ENCODE data around the gene TJP2.
"Not testable (repeated sequence)": the region's sequence is repeated elsewhere in the genome, so short reads cannot be mapped to it uniquely, and the experiment has no call there.

TJP2 gene

DNA sequence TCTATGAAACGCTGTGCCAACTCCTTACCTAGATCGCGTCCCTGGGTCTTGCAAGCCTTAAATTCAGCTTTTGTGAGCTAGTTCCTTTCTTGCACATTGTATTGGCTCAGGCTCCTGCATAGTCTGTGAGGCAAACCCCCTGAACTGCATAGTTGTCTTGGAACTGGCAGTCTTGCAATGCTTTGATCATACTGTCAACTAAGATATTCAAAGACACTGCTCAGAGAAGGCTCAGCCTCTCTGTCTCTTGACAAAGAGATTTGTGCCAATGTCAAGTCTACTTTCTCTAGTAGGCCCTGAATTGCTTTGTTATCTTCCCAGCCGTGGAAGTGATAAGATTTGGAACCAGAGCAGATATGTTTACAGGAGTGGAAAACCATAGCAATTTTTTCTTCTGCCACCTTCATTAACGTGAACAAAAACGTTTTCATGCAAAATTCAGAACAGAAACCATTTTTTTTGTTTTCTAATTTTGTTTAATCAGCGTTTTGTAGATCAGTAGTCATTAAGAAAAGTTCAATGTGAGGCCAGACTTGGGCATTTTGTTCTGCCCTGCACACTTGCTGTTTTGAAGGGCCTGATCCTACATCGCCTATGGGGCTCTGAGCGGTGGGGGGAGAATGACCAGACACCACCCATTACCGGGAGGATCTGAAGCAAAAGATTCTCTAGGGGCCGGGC is 123.4 kb downstream of the TJP2 start:
- no peak for DNase-seq

DNA sequence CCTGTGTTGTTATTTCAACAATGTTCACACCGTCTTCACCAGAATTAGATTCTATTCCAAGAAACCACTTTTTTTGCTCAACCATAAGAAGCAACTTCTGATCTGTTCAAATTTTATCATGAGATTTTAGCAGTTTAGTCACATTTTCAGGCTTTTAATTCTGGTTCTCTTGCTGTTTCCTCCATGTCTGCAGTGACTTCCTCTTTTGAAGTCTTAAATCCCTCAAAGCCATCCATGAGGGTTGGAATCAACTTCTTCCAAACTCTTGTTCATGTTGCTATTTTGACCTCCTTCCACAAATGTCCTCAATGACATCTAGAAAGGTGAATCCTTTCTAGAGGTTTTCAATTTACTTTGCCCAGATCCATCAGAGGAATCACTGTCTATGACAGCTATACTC is 125.2 kb downstream of the TJP2 start:
- no peak for DNase-seq

DNA sequence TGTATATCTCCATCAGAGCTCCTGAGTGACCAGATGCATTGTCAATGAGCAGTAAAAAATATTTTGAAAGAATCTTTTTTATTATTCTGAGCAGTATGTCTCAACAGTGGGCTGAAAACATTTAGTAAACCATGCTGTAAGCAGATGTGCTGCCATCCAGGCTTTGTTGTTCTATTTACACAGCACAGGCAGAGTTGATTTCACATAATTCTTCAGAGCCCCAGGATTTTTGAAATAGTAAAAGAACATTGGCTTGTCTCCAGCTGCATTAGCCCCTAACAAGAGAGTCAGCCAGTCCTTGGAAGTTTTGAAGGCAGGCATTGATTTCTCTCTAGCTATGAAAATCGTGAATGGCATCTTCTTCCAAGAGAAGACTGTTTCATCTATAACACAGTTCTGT is 125.7 kb downstream of the TJP2 start:
- DNase-seq = no peak

DNA sequence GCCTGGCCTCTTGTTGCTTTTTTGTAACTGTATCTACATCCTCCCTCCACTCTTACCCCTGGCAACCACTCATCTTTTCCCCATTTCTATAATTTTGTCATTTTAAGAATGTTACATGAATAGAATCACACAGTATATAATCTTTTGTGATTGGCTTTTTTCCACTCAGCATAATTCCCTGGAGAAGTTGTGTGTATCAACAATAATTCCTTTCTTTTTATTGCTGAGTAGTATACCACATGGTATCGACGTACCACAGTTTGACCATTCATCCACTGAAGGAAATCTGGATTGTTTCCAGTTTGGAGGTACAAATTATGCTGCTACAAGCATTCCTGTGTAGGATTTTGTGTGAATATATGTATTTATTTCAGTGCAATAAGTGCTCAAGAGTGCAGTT is 129.3 kb downstream of the TJP2 start:
- DNase-seq = no peak

DNA sequence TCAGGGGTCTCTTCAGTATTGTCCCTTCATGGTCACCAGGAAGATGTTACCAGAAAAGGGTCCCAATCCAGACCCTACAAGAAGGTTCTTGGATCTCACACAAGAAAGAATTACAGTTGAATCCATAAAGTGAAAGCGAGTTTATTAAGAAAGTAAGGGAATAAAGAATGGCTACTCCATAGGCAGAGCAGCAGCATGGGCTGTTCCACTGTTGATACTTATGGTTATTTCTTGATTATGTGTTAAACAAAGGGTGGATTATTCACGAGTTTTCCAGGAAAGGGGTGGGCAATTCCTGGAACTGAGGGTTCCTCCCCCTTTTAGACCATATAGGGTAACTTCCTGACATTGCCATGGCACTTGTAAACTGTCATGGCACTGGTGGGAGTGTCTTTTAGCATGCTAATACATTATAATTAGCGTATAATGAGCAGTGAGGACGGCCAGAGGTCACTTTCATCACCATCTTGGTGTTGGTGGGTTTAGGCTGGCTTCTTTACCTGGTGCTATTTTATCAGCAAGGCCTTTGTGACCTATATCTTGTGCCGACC is 132.9 kb downstream of the TJP2 start:
- DNase-seq = not testable (repeated sequence)

DNA sequence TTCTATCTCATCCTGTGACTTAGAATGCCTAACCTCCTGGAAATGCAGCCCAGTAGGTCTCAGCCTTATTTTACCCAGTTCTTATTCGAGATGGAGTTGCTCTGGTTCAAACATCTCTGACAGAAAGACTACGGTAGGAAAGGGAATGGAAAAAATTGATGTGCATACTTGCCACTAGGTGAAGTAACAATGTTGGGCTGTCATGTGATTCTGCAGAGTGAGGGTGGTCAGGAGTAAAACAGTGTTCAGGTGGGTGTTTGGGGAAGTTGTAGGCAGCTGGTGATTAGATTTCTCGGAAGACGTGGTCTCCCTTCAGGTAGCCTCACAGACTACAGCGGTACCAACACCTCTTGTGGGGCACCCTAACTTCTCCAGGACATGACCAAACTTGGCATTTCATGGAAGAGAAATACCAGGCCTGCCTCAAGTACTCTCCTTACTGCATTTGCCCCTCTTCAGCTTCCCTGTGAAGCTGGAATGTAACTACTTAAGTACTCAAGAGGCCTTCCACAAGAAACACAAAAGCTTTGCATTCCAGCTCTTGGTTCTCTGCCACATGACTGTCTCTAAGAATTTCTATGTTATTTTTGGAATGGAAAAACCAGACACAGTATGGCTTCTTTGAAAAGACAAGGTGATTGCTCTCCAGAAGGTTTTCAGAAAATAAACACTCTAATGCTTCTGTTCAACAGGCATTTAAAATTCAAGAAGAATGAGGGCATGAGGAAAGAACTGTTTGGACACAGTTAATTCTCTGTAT is 133.5 kb downstream of the TJP2 start:
- DNase-seq = no peak

DNA sequence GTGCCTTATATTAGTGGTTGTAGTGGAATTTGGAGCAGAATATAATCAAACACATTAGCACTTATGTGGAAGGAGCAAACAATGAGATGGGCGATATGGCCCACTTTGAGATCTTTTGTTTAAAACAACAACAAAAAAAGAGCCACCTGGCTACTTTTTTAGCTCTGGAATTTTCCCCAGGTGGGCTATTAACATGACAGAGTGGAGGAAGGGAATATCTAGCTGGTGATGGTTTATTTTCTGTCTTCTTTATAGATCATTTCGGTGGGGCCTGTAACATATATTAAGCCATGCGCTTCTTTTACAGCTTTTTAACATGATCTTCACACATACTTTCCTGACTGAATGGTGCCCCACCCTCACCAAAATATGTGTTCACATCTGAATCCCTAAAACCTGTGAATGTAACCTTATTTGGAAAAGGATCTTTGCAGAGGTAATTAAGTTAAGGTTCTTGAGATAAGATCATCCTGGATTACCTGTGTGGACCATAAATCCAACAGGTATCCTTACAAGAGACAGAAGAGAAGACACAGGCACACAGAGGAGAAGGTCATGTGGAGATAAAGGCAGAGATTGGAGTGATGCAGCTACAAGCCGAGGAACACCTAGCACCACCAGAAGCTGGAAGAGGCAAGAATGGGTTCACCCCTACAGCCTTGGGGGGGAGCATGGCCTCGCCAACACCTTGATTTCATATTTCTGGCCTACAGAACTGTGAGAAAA is 134.3 kb downstream of the TJP2 start:
- no peak for DNase-seq

DNA sequence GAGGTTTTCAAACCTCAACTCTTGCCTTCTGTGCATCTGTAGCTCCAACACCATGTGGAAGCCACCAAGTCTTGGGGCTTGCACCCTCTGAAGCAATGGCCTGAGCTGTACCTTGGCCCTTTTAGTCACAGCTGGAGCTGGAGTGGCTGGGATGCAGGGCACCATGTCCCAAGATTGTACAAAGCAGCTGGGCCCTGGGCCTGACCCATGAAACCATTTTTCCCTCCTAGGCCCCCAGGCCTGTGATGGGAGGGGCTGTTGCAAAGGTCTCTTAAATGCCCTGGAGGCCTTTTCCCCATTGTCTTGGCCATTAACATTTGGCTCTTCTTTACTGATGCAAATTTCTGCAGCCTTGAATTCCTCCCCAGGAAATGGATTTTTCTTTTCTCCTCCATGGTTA is 139.1 kb downstream of the TJP2 start:
- DNase-seq = no peak

DNA sequence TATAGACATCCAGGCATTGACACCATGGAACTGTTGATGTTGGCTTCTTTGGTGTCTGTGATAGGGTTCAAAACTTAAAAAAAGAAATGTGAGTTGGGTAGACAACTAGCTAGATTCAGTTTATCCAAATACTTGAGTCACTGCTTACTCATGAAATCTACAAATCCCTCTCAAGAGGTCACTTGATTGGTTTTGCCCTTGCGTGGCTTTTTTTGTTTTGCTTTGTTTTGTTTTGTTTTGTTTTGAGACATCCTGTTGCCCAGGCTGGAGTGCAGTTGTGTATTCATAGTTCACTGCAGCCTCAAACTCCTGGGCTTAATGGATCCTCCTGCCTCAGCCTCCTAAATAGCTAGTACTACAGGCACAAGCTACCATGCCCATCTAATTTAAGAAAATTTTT is 140.5 kb downstream of the TJP2 start:
- no peak for DNase-seq

DNA sequence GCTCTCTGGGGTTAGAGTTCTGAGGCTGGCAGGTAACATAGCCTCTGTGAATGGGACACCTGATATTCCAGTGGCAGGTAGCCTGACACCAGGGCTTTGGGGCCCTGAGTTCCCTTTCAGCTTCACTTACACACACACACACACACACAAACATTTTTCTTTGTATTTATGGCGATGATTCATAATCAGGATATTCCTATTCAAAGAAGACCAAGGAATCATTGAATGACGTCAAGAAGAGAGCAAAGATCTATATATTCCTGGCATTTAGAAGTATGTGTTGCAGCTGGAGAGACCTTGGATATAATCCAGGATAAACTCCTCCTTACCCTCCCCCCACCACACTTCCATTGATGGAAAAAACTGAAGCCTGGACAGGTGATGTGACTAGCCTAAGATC is 143.0 kb downstream of the TJP2 start:
- no peak for DNase-seq

DNA sequence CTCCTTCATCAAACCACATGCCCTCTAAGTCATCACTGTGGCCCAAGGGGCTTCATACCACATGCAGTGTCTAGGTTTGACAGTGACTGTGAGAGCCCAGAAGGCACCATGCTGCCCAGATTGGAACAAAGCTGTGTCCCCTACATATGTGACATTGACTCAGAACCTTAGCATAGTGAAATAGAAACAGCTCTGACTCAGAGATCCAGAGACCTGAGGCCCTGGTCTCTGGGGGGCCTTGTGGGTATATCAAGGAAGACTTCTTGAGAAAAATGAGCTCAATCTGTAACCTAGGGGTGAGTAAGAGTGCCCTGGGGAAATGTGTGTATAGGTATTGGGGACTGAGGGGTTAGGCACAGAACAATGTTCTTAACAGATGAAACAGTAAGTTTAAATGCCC is 143.8 kb downstream of the TJP2 start:
- no peak for DNase-seq

DNA sequence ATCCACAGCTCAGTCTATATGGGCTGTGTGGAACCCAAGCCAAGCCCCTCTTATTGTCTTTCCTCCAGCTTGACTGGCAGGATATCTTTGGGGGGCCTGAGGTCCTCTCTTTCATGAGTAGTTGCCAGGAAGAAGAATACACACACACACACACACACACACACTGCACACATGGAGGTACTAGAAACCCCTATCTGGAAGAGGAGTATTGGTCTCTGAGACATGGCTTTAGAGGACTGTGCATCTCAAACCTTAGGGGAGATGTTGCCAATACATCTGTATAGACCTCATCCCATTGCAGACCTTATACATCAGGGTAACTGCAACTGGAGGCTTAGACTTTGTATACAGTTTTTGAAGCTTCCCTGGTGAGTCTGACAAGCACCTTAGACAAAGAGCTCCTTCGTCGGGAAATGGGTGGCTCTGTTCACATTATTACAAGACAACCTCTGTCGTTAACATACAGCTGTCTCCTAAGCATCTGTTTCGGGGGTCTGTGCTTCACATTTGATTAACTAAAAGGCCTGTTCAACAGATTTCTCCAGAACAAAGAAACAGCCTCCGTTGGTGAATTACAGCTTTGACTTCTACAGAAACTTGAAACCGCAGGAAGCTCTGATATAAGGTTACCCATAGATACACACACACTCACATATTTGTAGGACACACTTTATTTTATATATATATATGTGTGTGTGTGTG is 145.4 kb downstream of the TJP2 start:
- DNase-seq = no peak

DNA sequence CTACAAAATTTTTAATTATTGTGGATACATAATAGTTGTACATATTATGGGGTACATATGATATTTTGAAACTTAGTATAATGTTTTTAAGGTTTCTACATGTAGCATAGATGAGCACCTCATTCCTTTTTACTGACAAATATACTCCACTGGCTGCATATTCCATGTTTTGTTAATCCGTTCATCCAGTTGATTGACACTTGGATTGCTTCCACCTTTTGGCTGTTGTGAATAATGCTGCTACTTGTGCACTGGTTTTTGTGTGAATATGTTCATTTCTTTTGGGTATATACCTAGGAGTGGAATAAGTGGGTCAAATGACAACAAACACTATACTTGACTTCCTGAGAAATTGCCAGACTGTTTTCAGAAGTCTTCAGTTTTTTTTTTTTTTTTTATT is 148.2 kb downstream of the TJP2 start:
- DNase-seq = no peak

DNA sequence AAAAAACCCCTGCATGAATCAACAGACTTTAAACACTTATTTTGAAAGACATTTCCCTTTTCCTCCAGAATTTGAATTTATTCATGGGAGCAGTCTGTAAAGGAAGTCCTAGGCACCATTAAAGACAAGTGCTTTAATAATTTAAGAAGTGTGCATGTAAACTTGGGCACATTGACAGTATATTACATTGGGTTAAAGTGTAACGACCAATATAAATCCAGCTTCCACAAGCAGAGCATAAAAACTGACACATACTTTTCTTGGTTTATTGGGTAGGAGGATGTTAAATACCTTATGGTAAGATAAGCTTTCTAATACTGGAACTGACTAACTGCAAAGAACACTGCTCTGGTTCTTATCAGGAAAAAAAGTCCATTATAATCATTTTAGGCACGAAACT is 149.8 kb downstream of the TJP2 start:
- DNase-seq = no peak
